Activated gamma-delta T cell treated with Interleukin-2 at 50 U/mL for 16 hours (primary cell): ENCODE results near the gene CNTN5.

Experiments used
- DNase-seq: peaks from one replicate; pipeline ENCODE4 v3.0.0-alpha.2; 2020

CNTN5 gene

DNA sequence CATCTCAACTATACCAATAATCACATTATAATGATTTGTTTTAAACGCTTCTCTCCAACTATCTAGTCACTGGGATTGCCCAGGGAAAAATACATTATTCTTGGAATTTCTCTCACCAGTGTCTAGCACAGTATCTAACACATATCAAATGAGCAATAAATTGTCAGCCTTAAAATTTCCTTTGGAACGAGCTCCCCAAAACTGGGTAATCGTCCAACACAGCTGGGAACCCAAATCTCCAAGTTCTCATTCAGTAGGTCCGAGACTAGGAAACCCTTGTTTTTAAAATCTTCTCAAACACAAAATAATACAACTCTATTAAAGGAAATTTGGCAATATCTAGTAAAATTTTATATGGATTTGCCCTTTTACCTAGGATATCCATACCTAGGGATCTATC lies 1338.5 kb downstream of the CNTN5 start:
- DNase-seq, result no peak

DNA sequence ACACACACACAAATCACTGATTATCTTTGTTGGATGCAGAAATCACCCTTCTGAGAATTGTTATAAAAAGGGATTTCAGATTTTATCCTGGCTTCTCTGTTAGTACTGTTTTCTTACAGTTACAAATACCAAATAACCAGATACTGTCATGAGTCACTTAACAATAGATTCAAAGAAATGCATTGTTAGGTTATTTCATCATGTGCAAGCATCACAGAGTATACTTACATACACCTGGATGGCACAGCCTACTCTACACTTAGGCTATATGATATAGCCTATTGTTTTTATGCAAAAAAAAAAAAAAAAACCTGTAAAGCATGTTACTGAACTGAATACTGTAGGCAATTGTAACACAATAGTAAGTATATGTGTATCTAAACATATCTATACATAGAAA lies 1347.1 kb downstream of the CNTN5 start:
- DNase-seq, result no peak

DNA sequence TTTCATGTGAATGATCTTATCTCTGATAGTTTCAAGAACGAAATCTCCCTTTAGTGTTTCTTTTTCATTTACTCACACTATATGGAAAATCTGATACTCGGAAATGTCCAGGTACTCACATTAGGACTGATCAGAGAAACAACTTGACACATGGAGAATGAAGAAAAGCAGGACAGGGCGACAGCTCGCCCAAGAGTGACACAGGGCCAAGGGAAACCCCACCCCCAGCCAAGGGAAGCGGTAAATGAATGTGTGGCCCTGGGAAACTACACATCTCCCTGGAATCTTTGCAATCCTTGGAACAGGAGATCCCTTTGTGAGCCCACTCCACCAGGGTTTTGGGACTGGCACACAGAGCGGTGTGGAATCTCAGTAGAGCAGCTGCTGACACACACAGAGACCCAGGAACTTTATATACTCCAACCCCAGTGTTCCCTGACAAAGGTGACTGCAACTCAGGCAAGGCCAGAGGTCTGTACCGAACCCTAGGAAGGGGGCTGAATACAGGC lies 1362.7 kb downstream of the CNTN5 start:
- DNase-seq, result no peak

GRCh38 chr11:100396266-100396665 lies 1375.5 kb downstream of the CNTN5 start:
- no peak for DNase-seq

DNA sequence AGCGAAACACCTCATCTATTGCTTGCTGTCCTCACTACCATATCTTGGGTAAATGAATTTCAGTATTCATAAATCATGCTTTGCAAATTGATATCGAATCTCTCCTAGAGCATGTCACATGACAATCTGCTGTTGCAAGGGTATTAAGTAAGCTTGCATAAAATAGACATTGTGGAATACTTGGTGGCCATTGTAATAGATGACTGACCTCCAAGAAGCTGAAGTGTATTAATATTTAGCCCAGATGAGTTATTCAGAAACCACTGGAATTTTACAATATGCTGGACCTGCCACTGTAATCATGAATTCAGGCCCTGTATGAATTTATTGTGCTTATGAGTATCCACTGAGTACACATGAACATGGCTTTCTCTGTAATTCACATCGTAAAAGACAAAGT lies 1376.7 kb downstream of the CNTN5 start:
- DNase-seq, result no peak

GRCh38 chr11:100403816-100404215 lies 1383.1 kb downstream of the CNTN5 start:
- DNase-seq, result no peak

- no peak for DNase-seq
Measured at GRCh38 chr11:100404907-100405306, 1384.2 kb downstream of the CNTN5 start.
